COLO829 (cell line): ENCODE data around the gene AMBRA1.
A peak's percentile ranks its signal among the peaks of the same experiment; 100 is the strongest.
"Not testable (repeated sequence)": the region's sequence is repeated elsewhere in the genome, so short reads cannot be mapped to it uniquely, and the experiment has no call there.

Source experiments
- DNase-seq: peaks from one replicate; pipeline ENCODE4 v3.0.0; 2012; ENCODE audit warnings: low spot score

AMBRA1 gene

DNA sequence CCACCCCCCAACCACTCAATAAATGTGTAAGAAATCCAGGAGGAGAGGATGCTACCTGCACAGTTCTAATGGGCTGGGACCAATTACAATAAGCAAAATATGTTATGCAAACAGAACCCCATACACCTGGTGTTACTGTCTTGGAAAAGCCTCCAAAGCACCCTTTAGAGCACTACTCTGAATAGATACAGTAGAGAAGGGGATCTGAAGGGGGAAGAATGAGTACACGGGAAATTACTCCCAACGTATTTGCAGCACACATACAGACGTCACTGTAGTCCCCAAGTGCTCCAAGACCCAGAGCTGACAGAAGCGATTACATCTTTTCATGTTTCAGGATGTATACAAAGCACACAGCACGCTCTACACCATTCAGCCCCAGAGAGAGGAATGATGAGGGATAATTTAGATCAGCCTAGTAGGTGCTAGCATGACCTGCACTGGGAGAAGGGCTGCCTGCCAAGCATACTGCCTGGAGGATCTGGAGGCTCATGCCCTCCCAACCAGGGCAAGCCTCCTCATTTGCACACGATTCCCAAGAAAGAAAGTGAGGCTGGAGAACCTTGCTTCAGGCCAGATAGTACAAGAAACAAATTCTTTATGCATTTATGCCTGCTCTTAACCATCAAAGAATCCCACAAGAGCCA is 63.8 kb downstream of the AMBRA1 start:
- no peak for DNase-seq

DNA sequence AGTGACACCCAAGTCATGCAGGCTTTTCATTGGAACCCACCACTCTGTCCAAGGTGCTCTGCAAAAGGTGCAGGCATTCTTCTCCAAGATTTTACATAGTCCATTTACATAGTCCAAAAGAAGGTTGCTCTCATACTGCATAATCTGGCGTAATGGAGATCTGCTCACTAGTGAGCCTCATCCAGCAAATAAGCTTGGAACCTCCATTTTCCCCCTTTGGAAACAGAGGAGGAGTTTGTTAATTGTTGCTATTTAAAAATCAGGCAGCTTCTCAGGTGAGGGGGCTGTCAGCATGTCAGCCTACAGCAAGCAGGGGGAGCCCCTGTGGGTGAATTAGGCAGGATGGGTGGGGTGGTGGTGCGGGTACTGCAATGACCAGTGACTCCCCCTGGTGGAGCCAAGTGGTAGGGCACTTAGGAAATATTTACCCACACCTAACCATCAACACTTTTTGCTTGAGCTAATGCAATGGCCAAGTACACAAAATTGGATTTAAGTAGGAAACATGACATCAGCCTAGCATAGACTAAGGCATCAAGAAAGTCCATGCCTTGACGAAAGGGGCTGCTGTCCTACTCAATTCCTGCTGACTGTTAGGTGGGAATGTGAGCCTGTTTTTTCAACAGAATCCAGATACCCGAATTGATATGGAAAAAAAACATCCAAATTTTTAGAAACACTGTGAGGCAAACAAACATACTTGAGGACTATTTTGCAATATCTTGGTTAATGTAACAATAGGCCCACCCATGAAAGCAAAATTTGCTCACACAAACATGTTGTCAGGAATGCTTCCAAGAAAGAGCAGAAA is 64.5 kb downstream of the AMBRA1 start:
- DNase-seq, result peak; percentile 75

DNA sequence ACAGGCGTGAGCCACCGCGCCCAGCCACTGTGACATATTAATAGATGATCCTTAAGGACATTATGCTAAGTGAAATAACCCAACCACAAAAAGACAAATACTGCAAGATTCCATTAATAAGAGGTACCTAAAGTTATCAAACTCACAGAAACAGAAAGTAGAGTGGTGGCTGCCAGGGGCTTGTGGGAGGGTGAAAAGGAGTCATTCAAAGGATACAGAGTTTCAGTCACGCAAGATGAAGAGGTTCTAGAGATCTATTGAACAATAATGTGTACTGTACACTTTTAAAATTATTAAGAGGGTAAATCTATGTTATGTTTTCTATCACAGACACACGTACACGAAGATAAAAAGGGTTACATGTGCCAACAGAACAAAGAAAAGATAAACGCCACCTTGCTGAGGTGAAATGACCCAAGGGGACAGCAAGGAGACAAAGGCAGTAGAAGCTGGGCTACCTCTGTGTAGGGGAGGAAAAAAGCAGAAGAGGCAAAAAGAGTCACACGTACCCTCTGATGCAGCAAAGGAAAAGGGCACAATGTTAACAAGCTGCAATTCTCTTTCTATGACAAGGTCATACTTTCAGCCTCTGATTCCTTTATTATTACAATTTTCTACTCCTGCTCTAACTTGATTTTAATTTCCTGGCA is 65.3 kb downstream of the AMBRA1 start:
- DNase-seq, result no peak

DNA sequence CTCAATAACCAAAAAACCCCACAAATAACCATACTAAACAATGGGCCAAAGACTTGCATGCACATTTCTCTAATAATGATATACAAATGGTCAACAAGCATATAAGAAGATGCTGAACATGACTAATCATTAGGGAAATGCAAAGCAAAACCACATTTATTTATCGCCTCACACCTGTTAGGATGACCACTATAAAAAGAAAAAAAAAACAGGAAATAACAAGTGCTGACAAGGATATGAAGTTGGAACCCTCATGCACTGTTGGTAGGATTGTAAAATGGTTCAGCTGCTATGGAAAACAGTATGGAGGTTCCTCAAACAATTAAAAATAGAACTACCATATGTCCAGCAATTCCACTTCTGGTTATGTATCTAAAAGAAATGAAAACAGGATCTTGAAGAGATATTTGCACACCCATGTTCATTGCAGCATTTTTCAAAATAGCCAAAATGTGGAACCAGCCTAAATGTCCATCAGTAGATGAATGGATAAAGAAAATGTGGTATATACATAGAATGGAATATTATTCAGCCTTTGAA is 66.2 kb downstream of the AMBRA1 start:
- no peak for DNase-seq

DNA sequence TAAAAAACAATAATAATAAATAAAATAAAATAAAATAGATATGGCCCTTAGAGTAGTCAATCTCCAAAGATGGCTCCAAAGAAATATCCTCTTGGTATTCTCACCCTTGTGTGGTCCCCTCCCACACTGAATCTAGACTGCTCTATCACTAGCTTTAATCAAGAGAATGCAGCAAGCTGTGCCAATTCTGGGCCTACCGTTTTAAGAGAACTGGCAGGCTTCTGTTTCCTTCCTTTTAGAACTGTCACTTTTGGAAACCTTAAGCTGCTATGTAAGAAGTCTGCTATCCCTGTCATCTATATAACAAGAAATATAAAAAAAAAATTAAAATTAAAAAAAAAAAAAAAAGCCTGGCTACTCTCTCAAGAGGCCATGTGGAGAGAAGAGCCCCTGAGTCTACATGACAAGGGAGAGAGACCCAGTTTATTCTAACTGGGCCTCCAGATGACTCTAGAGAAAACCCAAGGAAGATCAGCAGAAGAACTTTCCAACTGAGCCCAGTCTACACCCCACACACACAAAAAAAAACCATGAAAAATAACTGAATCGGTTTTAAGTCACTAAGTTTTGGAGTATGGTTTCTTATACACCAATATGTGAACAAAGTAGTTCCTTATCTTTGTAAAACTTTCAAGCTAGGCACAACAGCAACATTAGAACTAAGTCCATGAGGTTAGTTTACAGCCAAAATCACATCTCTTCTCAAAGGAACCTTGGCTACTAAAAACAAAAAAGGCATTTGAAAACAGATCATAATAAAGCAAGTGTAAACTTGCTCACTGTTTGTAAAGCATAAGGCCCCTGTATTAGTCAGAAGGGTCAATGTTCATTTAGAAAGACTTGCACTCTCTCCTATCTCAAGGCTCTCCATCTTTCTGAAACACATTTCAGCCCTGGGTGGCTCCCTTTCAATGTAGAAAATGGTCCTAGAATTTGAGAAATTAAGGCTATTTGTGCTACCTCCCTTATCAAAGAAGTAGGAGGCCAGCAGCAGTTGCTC is 67.3 kb downstream of the AMBRA1 start:
- no peak for DNase-seq

DNA sequence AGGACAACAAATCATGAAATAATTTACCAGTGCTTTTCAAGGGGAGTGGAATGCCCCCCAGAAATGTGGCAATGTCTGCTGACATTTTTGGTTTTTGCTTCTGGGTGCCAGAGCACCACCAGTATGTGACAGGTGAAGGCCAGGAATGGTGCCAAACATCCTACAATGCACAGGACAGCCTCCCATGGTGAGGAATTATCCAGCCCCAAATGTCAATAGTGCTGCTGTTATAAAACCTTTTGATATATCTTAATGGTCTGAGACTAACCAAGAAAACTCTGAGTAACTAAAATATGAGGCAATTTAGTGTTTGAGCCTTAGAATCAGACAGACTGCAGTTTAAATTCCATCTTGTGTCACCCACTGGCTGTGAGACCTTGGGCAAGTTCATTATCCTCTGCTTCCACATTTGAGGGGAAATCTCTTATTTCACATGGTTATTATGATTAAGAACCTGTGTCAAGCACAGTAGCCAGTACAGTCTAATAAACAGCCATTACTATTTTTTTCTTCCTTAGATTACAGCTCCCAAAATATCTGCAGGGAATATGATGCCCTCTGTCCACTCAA is 69.5 kb downstream of the AMBRA1 start:
- no peak for DNase-seq

DNA sequence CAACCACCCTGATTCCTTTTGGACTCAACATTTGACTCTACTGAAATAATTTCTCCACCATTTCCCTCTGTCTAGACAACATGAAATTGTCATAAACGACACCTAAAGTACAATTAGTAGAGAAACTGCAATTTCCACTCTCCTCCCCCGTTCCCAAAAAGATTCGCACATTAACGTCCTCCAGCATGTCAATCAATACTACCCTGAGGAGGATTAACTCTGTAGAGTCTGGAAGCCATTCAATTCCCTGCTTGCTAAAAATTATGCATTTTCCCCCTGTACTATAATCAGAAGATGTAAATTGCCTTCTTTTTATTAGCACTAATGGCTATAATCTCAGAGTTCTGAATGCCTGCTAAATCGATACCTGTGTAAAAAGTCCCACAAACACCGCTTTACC is 70.5 kb downstream of the AMBRA1 start:
- DNase-seq, result no peak

DNA sequence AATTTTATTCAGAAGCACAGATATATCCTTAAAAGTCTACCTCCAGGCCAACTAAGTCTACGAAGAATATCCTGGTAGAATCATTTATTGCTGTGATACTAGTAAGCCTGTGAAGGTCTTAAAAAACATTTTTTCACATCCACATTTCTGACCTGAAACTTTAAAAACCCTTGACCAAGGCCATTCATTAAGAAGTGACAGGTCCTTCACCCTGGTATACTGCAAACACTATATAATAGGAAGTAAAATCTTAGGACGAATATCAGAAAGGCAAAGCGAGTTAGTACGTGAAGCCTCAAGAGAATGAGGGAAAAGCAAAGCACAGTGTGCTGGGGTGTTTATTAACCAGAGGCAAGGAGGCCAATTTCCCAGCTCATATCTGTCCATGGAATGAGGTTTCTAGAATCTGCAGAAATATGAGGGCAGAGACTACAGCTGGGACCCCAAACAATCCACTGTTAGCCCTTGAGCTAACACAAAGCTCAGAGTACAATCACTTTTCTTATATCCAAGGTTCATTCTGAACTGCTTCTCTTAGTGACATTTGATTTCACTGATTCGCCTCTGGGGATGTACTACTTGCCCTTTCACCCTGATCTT is 71.0 kb downstream of the AMBRA1 start:
- no peak for DNase-seq

DNA sequence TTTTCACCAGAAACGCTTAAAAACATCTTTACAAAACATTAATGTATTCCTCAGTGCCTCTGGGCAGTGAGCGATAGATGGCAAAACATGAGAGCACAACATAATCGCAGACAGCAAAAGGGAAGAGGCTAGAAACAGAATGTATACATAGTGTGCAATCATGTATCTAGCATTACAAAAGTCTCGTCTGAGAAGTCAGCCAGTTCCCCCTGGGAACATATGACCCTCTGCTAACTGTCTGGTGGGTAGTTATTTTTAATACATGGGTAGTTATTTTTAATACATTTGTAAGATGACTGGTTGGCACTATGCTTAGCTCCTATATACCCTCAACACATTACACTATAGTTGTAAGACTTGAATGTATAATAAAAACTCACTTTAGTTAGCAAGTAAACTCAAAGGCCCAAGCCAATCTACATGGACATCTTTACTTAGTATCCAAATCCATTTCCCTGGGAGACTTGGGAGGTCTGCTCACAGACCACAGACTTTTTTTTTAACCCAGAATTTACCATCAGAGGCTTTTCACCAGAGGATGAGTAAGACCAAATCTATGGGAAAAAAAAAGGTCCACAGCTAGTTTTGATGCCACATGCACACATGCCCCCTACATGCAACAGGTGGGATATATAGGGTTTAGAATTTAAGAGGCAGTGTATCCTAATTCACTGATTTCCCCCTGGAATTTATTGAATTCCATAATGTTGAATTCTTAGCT is 71.7 kb downstream of the AMBRA1 start:
- DNase-seq, result no peak

DNA sequence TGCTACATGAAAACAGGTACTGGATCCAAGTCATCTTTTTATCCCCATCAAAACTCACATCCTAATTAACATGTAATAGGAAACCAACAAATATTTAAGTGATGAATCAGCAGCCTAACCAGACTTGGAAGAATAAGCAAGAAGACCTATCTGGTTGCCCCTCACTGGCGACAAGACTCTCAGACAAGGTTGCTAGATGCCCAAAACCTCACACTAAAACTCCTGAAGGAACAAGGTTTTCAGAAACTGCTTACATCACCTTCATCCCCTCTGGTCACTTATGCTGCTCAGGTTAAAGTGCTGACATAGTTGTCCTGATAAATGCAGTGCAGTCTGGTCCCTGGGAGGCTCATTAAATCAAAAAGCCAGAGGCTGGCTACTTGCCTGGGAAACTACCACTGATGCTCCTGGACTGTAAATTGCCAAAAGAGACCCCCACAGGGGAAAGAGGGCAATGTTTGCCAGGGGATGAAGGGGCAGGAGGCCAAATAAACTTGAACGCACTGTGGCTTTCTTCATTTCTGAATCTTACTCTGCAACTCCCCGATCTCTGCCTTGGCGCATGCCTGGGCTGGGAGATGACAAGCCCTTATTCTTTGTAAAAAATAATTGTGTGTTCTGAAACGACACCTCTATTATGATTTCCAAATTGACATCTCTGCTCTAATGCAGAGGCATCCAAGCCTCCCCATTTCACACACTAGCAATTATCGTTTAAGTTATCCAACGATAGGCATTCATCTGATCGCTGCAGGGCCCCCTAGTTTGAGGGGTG is 72.7 kb downstream of the AMBRA1 start:
- DNase-seq, result no peak

DNA sequence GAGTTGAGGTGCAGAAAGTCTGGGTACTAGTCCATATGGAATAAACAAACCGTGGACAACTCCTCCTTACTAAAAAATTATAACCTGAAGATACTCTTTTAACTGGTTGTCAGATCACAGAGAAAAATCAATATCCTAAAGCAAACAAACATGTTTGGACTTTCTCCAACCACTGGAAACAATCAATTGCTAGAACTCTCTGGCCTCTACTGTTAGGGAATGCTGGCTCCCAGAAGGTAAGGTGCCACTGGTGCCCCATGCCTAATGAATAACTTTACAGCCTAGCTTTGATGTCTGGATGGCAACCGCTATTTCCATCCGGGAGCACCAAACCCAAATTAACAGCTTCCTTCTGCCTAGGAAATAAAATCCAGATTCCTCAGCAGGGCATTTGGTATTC is 74.5 kb downstream of the AMBRA1 start:
- DNase-seq, result no peak

DNA sequence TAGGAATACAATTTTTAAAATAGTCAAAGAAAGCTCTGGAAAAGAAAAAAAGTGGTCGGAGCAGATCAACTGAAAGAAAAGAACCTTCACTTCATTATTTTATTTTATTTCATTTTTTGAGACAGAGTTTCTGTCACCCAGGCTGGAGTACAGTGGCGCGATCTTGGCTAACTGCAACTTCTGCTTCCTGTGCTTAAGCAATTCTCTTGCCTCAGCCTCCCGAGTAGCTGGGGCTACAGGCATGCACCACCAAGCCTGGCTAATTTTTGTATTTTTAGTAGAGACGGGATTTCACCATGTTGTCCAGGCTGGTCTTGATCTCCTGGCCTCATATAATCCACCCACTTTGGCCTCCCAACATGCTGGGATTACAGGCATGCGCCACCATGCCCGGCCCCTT is 74.9 kb downstream of the AMBRA1 start:
- DNase-seq, result not testable (repeated sequence)

DNA sequence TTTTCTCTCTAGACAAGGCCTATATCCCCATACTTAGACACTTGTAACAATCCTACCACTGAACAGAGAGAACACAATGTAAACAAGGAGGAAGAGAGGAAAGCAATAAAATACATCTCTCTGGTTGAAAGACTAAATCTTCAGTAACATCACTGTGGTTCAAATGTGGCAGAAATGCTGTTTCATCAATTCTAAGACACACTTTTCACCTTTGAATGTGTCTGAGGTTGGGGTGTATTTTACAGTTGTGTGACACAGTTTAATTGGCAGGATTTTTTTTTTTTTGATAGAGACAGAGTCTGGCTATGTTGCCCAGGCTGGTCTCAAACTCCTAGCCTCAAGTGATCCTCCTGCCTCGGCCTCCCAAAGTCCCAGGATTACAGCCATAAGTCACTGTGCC is 79.5 kb downstream of the AMBRA1 start:
- DNase-seq, result no peak

DNA sequence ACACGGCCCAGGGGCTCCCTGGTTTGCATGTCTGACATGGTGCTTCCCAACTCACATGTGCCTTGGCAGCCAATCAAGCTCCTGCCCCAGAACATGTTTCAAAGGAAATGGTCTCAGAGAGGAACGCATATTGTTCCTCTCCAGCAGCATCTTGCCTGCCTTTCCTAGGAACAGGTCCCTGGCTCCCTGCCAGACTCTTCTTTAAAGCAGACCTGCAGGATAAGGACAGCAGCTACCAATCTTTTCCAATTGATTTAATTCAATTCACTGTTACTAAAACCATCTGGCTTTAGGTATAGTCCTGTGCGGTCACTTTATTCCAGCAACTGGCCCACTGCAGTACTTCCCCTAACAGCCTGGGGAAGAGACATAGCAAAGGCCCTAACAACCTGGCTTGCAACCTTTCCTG is 79.9 kb downstream of the AMBRA1 start:
- no peak for DNase-seq

DNA sequence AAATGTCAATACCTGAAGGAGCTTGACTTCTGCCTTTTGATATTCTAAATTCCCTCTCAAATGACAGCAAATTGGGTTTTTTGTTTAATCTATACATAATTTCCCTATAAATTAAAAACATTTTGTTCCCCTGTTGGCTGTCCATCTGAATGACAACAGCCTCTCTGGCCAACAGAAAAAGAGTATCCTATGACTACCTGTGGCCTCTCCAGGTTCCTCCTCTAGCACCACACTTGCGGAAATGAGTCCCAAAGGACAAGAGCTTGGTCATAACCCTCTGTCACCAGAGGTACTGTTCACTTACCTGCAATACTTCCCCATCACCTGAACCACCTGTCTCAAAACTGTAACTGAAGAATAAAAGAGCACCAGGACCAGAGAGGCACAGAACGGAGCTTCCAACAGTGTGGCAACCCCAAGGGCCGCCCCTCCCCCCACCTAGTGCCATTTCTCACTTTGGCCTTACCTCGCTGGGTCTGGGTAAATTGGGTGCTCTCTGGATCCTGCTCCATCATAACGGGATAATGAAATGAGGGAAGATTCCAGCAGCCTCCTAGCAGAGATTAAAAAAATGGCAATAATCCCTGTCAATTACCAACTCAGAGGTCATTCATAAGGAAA is 81.5 kb downstream of the AMBRA1 start:
- DNase-seq, result no peak

DNA sequence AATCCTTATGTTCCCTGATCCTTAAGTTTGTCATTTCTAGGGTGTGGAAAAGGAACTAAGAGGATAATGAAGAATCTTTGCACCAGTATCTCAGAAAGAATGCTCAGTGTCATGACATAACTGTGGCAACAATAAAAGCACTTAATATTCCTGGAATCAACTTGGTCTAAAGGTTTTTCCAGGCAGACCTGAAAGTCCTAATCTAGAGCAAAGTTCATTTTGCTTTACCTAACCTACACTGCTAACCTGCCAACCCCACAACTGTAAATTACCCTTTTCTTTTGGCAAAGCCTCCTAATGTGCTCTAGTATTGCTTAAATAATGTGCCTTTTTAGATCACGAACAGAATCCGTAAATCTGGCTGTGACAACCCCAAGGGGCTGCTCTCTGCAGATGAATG is 82.5 kb downstream of the AMBRA1 start:
- no peak for DNase-seq

DNA sequence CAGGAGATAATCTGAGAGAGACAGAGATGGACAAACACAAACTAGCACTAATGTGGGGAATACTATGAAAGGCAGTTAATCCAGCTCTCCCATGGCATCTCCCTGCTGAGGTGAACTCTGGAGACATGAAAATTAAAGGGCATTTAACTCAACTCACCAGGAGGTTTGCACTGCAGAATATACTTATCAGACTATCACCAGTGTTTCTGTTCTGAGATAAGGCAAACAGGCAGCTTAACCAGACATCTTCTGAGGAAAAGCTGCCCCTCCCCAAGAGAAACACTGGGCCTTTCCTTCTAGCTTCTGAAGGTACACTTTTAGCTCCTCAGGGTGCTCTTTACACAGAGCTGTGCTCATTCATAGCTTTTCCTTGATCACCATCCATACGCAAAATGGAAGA is 85.5 kb downstream of the AMBRA1 start:
- no peak for DNase-seq

DNA sequence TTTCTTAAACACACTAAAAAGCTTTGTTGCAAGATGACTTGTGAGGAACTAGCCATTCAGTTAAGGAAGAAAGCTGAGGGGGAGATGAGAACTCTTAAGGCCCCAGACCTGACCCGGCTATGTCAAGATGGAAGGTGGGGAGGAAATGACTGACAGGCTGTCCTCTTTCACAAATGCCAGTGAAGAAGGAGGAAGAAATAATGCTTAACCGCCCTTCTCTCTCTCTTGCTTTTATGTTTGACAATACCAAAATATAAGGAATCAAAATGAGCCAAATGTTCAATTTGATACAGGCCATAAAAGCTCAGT is 87.4 kb downstream of the AMBRA1 start:
- no peak for DNase-seq

DNA sequence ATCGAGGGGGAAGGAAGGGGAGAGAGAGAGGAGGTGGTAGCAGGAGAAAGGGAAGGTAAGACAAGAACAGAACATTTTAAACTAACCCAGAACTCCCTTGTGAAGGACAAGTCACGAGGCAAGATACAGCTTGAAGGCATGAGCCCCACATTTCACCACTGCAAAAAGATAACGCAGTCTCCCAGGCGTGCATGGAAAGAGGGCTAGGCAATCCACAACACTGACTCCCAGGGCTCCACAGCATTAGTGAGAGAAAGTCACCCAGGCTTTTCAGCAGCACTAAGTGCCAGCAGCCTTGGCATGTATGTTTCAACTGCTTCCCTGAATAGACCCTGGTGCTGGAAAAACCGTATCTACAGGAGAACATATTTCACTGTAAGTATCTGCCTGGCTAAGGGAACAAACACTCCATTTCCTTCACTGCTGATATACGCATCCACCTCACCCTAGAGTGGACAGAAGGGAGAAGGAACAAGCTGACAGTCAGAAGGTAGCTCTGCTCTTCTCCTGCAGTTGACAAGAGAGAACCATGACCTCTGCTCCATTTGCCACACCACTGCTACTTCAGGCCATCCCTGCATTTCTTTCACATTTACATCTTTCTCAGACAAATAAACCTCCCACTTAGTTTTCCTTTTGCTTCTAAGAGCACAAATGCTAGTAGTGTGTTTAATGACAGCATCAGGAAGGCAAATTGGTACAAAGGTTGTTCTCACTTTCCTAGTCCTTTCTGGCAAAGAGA is 87.9 kb downstream of the AMBRA1 start:
- DNase-seq, result no peak
